Activated CD4-positive, alpha-beta T cell treated with anti-CD3 and anti-CD28 coated beads, Interleukin-2, amount 50 U/mL, for 16 hours (primary cell): ENCODE measurements around the gene NFASC.

ENCODE experiments used
- DNase-seq: peaks from one replicate; pipeline ENCODE4 v3.0.0-alpha.2; 2020

Gene NFASC

DNA sequence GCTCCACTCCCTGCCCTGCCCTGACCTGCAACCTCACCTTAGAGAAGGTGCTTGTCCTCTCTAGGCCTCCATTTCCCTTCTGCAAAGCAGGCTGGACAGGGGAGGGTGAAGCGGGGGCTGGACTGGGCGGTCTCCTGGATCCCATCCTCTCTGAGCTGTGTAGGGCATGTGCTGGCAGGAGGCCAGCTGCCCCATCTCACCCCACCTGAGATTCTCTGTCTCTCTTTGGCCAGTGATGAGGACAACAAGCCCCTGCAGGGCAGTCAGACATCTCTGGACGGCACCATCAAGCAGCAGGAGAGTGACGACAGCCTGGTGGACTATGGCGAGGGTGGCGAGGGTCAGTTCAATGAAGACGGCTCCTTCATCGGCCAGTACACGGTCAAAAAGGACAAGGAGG lies 145.4 kb downstream of the NFASC start:
- no peak for DNase-seq

GRCh38 chr1:205016584-205016983 lies 145.9 kb downstream of the NFASC start:
- no peak for DNase-seq

DNA sequence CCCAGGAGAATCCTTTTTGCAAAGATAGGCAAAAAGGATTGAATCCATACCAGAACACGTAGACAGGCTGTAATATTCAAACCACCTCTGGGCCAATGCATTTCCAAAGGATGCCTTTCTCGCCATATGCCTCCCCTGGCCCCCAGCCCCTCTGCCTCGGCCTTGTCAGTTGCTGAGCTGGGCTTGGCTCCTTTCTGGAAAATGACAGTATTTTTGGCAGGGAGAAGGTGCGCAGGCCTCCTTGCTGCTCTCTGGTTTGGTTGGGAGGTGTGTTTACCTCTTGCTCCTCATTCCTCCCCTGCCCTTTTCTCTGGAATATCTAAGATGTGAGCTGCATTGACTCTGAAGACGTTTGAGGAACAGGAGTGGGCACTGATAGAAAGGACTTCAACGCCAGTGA lies 146.3 kb downstream of the NFASC start:
- no peak for DNase-seq

- DNase-seq = no peak
These were observed 147.1 kb downstream of the NFASC start for GRCh38 chr1:205017766-205018165.

DNA sequence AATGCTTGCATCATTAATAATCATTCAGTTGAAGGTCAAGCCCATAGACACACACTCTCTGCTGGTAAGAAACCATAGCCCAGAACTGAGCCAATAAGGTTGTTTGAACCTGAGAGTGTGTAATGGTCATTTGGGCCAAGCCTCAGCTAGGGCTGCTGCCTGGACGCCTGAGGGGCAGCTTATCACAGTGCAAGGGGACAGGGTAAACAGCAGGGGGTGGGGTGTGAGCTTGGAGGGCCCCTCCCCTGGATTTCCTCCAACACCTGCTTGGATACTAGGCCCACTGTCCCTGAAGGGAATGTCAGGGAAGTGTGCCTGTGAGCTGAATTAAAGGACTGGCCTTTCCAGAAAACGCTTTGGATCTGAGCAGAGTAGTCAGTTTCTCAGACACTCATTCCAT lies 147.7 kb downstream of the NFASC start:
- DNase-seq = no peak

DNA sequence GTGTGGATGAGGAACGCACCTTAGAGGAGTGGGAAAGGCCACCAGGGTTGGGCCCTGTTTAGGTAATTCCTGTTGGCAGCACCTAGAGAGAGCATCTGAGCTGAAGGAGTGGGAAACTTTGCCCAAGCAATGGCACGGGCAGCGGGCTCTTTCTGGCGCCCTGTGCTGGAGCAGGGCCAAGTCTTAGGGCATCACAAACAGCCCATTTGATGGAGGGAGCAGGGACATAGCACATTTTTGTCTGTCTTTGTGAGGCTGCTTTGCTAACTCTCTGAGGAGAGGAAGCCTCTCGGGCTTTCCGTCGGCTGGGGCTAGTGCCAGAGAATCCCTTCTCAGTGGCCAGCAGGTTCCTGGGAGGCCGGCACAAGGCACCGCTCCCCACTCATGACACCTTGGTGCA lies 149.8 kb downstream of the NFASC start:
- DNase-seq = no peak

GRCh38 chr1:205024679-205025078 lies 154.0 kb downstream of the NFASC start:
- DNase-seq = no peak

DNA sequence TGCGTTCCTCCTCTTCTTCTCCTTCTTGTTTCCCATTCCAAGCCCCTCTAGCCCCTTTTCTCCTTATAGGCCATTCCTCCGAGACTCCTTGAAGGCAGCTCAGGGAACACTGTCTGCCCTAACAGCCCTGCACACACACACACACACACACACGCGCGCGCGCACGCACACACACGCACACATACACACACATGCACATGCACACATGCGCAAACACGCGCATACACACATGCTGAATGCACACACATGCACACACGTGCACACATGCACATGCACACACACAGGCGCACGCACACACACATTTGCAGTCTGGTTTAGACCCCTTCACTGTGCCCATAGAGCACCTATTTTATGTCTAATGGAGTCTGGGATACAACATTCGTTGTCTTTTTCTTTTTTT lies 154.6 kb downstream of the NFASC start:
- DNase-seq = no peak

DNA sequence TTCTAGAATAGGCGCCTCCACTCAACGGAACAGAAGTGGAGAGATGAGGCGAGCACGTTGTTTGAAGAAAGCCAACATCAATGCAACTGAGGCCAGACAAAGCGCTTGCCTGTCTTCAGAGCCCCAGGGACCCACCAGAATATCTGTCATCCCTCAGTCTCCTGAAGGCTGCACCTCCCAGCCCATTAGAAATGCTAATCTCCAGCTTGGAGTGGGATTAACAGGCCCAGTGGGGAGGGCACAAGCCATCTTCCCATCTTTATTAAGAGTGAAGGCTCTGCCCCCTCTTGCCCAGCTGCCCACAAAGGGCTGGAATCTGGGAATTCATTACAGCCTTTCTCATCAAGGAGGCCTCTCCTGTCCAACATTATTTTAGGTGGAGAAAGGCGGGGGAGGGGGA lies 155.5 kb downstream of the NFASC start:
- no peak for DNase-seq

DNA sequence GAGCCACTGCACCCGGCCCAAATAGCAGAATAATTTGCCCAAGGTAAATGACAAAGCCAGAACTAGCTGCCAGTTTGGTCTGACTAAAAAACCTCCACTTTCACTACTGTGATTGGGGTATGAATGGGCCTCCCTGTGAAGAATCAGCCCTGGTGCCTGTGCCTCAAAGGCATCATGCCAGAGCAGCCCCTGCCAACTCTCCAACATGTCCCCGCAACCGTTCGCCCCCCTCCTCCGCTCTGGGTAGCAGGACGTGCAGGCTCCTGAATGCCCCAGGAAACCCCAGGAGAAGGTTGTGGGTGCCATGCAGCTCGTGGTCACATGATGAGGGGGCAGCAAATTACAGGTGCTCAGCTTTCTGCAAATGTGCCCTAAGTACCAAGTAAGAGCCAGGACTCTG lies 157.7 kb downstream of the NFASC start:
- DNase-seq = no peak

- DNase-seq = no peak
These were observed 158.3 kb downstream of the NFASC start for GRCh38 chr1:205028924-205029323.

GRCh38 chr1:205030241-205030640 lies 159.6 kb downstream of the NFASC start:
- no peak for DNase-seq

DNA sequence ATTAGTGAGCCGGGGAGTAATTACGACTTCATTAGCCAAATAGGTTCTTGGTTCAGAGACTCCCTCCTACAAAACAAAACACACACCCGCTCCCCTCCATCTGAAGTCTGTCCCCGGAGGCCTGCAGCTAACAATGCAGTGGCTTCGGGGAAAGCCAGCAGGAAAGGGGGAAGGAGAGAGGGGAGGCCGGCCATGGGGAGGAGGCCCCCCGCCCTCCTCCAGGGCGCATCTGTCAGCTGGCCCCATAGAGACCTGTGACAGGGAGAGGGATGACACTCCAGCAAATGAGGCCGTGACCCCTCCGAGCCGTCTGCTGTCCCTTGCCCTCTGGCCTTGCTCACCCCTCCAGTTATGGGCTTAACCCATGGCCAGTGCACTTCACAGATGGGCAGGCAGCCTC lies 160.2 kb downstream of the NFASC start:
- DNase-seq = no peak

DNA sequence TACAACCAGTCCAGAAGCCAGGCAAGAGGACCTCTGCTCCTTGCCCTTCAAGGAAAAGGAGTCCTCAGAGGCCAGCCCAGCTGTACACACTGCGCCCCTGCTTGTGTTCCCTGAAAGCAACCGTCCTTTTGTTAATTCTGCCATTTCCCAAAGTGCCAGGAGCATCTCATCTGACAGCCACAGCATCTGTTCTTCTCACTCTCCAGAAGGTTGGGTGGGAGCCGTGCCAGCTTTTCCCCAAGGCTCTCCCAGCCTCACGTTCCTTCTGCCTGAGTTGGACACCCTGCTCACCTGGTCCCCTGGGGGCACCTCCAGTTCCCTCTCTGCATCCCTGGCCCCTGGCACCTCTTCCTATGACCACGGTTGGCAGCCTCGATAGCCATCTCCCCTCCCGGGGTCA lies 161.8 kb downstream of the NFASC start:
- no peak for DNase-seq

- no peak for DNase-seq
These were observed 166.9 kb downstream of the NFASC start for GRCh38 chr1:205037539-205037938.

- no peak for DNase-seq
These were observed 167.6 kb downstream of the NFASC start for GRCh38 chr1:205038132-205038786.

DNA sequence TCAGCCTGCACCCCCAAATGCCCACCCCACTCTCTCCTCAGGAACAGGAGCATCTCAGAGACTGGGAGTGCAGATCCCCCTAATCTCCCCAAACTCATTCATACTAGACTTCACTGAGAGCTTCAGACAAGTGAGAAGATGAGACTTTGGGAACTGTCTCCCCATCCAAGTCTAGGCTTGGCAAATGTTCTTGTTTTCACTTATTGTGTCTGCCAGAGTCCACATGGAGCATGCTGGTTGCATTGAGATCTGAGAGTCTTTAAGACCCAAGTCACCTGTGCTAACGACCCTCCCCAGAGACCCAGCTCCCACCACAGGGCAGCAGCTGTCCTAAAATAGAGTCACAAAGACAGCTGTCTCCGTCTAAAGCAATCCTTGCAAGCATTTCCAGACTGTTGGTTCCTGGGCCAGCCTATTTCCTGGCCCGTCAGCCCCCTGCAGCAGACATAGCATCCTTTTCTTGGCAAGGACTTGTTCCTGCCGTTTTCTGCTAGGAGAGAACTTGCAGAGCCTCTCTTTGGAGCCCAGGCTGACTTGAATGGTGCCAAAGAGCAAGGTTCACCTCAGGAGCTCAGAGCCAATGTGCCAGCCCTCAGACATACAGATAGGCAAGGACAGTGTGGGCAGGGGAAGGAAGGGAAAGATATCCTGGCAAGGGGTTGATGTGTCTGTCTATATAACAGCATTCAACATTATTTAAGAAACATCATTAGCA lies 170.5 kb downstream of the NFASC start:
- DNase-seq = no peak

GRCh38 chr1:205041998-205042910 lies 171.6 kb downstream of the NFASC start:
- DNase-seq = no peak

DNA sequence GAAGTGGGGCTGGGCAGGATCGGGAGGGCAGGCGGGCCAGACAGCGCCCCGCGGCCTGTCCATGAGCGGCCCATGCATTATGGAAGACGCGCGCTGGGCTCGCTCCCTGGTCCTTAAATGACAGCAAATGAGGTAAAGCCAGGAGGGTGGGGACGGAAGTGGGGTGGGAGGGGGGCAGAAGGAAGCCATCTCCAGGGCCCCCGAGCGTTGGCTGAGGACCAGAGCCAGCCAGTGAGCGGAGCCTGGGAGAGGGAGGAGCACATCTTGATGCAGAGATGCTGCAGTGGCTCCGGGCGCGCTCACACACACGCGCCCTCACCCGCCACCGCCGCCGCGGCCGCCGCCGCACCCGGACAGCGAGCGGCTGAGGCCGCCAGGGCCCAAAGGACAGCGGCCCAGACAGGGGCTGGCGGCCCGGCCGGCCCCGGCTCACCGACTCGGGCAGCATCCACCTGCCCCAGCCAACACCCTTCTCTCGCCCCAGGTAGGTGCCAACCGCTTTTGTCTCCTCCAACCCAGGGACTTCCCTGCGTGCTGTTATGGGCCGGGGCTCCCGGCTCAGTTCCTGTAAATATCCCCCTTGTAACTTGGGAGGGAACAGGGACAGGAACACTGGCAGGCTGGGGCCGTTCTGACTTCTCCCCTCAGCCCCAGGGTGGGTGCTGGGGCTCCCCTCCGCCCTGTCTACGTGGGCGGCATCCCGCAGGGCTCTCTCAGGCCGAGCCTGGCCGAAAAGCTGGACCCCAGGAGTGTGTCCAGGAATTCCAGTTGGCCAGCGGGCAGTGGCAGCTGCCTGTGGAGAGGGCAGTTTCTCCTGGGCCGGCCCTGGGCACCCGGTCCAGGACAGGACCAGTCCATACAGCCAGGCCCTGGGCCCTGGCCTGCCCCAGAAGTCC lies 172.5 kb downstream of the NFASC start, which contains the start of gene CNTN2:
TSS of gene CNTN2 (plus strand) at position 302 of the 896 bp plus-strand sequence. CDS start 9,974 bp downstream, outside the sequence.
- DNase-seq = no peak

DNA sequence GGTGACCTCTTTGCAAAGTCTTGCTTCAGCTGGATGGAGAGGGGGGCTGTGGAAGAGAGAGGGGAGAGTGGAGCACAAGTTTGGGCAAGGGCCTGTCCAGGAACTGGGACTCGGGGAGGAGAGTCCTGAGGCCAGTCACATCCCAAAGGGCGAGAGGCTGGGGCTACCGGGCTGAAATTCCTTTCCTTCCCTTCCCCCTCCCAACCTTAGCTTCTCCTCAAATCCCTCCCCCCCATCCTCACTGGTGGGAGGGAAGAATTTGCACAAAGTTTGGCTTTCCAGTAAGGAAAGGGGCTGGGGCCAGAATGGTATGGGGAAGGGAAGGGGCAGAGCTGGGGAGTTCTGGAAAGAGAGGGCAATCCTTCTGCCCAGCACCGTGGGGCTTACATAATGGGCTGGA lies 173.2 kb downstream of the NFASC start:
- DNase-seq = no peak

- DNase-seq = no peak
These were observed 174.1 kb downstream of the NFASC start for GRCh38 chr1:205044741-205045140.

DNA sequence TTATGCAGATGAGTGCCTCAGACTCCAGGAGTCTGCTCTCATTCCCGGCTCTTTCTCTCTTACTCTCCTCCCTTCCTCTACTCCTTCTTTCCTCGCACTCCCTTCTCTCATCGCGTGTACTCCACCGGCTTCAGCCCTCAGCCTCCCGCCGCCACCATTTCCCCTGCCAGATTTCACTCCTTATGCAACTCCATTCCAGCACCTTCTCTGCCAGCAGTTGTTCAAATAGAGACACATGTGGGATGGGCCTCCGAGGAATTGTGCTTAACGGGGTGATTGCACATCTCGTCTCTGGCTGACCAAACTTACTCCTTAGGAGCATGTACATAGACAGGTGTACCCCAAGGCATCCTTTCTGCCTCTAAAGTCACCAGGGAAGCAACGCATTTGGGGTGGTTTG lies 174.5 kb downstream of the NFASC start:
- DNase-seq = no peak

GRCh38 chr1:205046870-205047269 lies 176.2 kb downstream of the NFASC start:
- no peak for DNase-seq
